ENCODE results near the gene FCN3. TPM values are rescaled to one million over a fixed set of nuclear protein-coding genes. Genes with fewer than 3 reads are reported as not detected.
"Not testable (repeated sequence)": the region's sequence is repeated elsewhere in the genome, so short reads cannot be mapped to it uniquely, and the experiment has no call there.

FCN3 gene
- total RNA-seq, 1 donor from 2014 or later: 13.2 TPM

GRCh38 chr1:27406362-27406680 is 31.7 kb upstream of the FCN3 start:
- H3K4me1 ChIP-seq: peaks cover 18 to 34% of the 10 kb centered on the region in 2 donors
- no peak for DNase-seq (ENCODE audit: low spot score in 2 of 2)
- H3K9me3 ChIP-seq: no peaks in the 10 kb centered on the region
- H3K4me3 ChIP-seq: no peak overlapping the region
- H3K27me3 ChIP-seq: no peaks in the 10 kb centered on the region
- no peak for TF ChIP-seq CTCF (IDR thresholded peaks at IDR 0.05)
- H3K27ac ChIP-seq: peak overlapping the region; percentile 65 to 75
- intact Hi-C loops (cut with DNase I): no loop called here
- peaks cover 48 to 49% of the 10 kb centered on the region in 2 donors for H3K36me3 ChIP-seq

GRCh38 chr1:27405598-27406361 is 31.2 kb upstream of the FCN3 start:
- intact Hi-C loops (cut with DNase I); H3K9me3 ChIP-seq; H3K4me3 ChIP-seq; H3K27me3 ChIP-seq; DNase-seq (ENCODE audit: low spot score in 2 of 2): not testable (repeated sequence)
- TF ChIP-seq CTCF (IDR thresholded peaks at IDR 0.05): peak in 1 of 3 experiments; percentile 15
- peak overlapping the region; percentile 72 to 75 for H3K27ac ChIP-seq
- H3K36me3 ChIP-seq: peaks cover 43 to 44% of the 10 kb centered on the region in 2 donors
- peaks cover 18 to 34% of the 10 kb centered on the region in 2 donors for H3K4me1 ChIP-seq

- Histone ChIP-seq H3K36me3 (peaks cover 36 to 37% of the 10 kb centered on the region in 2 donors), H3K9me3 (no peaks in the 10 kb centered on the region), H3K4me3 (no peak overlapping the region), H3K27me3 (no peaks in the 10 kb centered on the region), H3K4me1 (peaks cover 18 to 34% of the 10 kb centered on the region in 2 donors), H3K27ac (peak overlapping the region; percentile 72 to 75)
- peak in 1 of 2 donors; percentile 76 for DNase-seq (ENCODE audit: low spot score in 2 of 2)
- TF ChIP-seq CTCF (IDR thresholded peaks at IDR 0.05): no peak
- intact Hi-C loops (cut with DNase I): no loop called here
Observed at GRCh38 chr1:27405074-27405473, 30.4 kb upstream of the FCN3 start.

GRCh38 chr1:27403931-27404330 is 29.3 kb upstream of the FCN3 start:
- Histone ChIP-seq H3K4me3 (peak overlapping the region in 1 of 2 donors; percentile 12), H3K36me3 (peaks cover 26 to 28% of the 10 kb centered on the region in 2 donors), H3K27me3 (no peaks in the 10 kb centered on the region), H3K4me1 (peaks cover 18 to 34% of the 10 kb centered on the region in 2 donors), H3K9me3 (no peaks in the 10 kb centered on the region), H3K27ac (peak overlapping the region; percentile 72 to 75)
- no peak for DNase-seq (ENCODE audit: low spot score in 2 of 2)
- no peak for TF ChIP-seq CTCF (IDR thresholded peaks at IDR 0.05)
- intact Hi-C loops (cut with DNase I): loop anchor here (2.0 kb wide), 1 partner anchor 87 kb away; the partner anchor contains the start of gene WASF2

GRCh38 chr1:27403065-27403726 is 28.6 kb upstream of the FCN3 start:
- Histone ChIP-seq H3K27ac (peak overlapping the region; percentile 72 to 75), H3K27me3 (no peaks in the 10 kb centered on the region), H3K36me3 (peaks cover 18 to 22% of the 10 kb centered on the region in 2 donors), H3K4me1 (peaks cover 18 to 34% of the 10 kb centered on the region in 2 donors), H3K9me3 (no peaks in the 10 kb centered on the region), H3K4me3 (peak overlapping the region in 1 of 2 donors; percentile 12)
- DNase-seq (ENCODE audit: low spot score in 2 of 2): peak; percentile 47 to 89
- TF ChIP-seq CTCF (IDR thresholded peaks at IDR 0.05): peak in 2 of 3 experiments; percentile 30
- intact Hi-C loops (cut with DNase I): loop anchor here (2.0 kb wide), 1 partner anchor 88 kb away; the partner anchor contains the start of gene WASF2
